ENCODE results near the gene TMEM116.
"Not testable (repeated sequence)": the region's sequence is repeated elsewhere in the genome, so short reads cannot be mapped to it uniquely, and the experiment has no call there.

The TMEM116 gene

DNA sequence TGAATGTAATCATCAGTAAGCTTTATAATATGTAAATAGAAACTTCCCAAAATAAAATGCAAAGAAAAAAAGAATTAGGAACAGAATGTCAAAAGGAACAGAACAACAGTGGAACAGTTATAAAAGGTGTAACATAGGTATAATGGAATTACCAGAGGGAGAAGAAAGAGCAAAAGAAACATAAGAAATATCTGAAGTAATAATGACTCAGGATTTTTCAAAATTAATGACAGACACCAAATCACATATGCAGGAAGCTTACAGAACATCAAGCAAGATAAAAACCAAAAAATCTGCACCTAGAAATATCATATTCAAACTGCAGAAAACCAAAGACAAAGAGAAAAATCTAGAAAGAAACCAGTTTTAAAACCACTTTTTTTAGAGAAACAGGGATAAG, 36.1 kb downstream of the TMEM116 start:
- DNase-seq: no peak

DNA sequence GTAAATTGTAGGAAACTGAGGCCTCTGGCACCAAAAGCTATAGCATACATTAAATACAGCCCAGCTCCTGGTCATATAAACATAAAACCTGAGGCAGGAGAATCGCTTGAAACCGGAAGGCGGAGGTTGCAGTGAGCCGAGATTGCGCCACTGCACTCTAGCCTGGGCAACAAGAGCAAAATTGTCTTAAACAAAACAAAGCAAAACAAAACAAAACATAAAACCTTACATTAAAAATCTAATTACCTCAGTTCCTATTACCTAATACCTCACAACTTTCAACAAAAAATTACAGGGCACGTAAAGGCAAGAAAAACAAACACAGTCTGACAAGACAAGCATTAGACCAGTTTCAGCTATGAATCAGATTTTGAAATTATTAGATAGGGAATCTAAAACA, 36.7 kb downstream of the TMEM116 start:
- no peaks in the 10 kb centered on the region for H3K27me3 ChIP-seq (ENCODE audit: insufficient read depth, low read depth, severe bottlenecking)
- H3K9me3 ChIP-seq (ENCODE audit: severe bottlenecking): no peaks in the 10 kb centered on the region
- DNase-seq: no peak
- TF ChIP-seq, protein P1, sequence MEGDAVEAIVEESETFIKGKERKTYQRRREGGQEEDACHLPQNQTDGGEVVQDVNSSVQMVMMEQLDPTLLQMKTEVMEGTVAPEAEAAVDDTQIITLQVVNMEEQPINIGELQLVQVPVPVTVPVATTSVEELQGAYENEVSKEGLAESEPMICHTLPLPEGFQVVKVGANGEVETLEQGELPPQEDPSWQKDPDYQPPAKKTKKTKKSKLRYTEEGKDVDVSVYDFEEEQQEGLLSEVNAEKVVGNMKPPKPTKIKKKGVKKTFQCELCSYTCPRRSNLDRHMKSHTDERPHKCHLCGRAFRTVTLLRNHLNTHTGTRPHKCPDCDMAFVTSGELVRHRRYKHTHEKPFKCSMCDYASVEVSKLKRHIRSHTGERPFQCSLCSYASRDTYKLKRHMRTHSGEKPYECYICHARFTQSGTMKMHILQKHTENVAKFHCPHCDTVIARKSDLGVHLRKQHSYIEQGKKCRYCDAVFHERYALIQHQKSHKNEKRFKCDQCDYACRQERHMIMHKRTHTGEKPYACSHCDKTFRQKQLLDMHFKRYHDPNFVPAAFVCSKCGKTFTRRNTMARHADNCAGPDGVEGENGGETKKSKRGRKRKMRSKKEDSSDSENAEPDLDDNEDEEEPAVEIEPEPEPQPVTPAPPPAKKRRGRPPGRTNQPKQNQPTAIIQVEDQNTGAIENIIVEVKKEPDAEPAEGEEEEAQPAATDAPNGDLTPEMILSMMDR (IDR thresholded peaks at IDR 0.05; ENCODE audit: low read depth, low read length): no peak
- no peak overlapping the region for H3K27ac ChIP-seq
- H3K36me3 ChIP-seq: no peaks in the 10 kb centered on the region
- no peak overlapping the region for H3K4me3 ChIP-seq (ENCODE audit: low read depth, low read length)

More for the DNA sequence above, 36.1 kb downstream of the TMEM116 start:
- no peak overlapping the region for H3K27ac ChIP-seq
- TF ChIP-seq, protein P1 (IDR thresholded peaks at IDR 0.05; ENCODE audit: low read depth, low read length): no peak
- H3K9me3 ChIP-seq (ENCODE audit: severe bottlenecking): no peaks in the 10 kb centered on the region
- no peaks in the 10 kb centered on the region for H3K36me3 ChIP-seq
- no peak overlapping the region for H3K4me3 ChIP-seq (ENCODE audit: low read depth, low read length)
- H3K27me3 ChIP-seq (ENCODE audit: insufficient read depth, low read depth, severe bottlenecking): no peaks in the 10 kb centered on the region

DNA sequence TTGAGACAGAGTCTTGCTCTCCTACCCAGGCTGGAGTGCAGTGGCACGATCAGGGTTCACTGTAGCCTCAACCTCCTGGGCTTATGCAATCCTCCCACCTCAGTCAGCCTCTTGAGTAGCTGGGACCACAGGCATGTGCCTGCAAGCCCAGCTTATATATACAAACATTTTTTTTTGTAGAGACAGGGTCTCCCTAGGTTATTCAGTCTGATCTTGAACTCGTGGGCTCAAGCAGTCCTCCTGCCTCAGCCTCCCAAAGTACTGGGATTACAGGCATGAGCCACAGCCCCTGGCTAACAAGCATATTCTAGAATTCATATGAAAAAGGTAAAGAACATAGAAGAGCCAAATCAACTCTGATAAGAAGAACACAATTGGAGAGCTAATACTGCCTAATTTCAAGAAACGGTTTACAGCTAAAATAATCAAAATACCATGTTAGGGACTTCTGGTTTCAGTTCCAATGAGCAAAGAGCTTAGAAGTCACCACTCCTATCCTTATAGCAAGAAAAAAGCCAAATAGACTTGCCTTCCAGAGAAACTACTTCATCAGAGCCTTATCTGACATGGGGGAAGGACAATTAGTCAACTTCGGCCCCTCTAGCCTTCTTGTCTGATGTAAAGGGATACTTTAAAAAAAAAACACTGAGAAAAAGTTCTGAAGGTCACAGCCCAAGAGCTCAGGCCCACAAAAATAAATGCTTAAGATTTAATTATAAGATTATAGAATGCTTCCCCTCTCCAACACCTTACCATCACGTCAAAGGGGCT, 37.6 kb downstream of the TMEM116 start:
- H3K27ac ChIP-seq: no peak overlapping the region
- TF ChIP-seq, protein P1 (IDR thresholded peaks at IDR 0.05; ENCODE audit: low read depth, low read length): no peak
- DNase-seq: no peak
- no peaks in the 10 kb centered on the region for H3K9me3 ChIP-seq (ENCODE audit: severe bottlenecking)
- no peaks in the 10 kb centered on the region for H3K27me3 ChIP-seq (ENCODE audit: insufficient read depth, low read depth, severe bottlenecking)
- no peaks in the 10 kb centered on the region for H3K36me3 ChIP-seq
- no peak overlapping the region for H3K4me3 ChIP-seq (ENCODE audit: low read depth, low read length)

DNA sequence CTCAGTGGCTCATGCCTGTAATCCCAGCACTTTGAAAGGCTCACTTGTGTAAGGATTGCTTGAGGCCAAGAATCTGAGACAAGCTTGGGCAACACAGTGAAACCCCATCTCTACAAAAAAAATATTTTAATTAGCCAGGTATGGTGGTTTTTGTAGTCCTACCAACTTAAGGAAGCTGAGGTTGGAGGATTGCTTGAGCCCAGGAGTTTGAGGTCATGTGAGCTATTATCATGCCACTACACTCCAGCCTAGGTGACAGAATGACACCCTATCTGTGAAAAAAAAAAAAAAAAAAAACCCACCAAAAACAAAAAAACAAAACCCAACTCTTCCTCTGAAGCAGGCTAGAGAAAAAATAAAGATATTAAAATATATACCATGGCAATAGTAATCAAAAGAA, 41.2 kb downstream of the TMEM116 start:
- Histone ChIP-seq H3K4me3 (ENCODE audit: low read depth, low read length) (no peak overlapping the region), H3K27me3 (ENCODE audit: insufficient read depth, low read depth, severe bottlenecking) (no peaks in the 10 kb centered on the region), H3K9me3 (ENCODE audit: severe bottlenecking) (no peaks in the 10 kb centered on the region), H3K27ac (no peak overlapping the region), H3K36me3 (no peaks in the 10 kb centered on the region)
- TF ChIP-seq, protein P1 (IDR thresholded peaks at IDR 0.05; ENCODE audit: low read depth, low read length): no peak
- DNase-seq: no peak

DNA sequence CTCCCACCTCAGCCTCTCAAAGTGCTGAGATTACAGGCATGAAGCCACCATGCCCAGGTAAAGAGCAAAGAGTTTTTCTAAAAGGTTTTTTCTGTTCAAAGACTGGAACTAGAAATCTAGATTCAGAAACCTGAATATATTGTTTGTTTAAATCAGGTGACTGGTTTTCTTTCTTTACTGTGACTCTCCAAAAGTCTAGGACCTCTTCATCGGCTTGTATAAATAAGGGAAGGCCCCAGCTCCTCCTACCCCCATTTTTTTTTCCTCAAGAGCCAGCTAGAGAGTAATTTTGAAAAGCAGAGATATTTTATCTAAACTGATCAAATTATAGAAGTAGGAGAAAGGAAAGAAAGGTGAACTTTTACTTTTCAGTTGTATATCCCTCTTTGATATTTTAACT, 48.0 kb downstream of the TMEM116 start:
- Histone ChIP-seq H3K27ac (no peak overlapping the region), H3K9me3 (ENCODE audit: severe bottlenecking) (no peaks in the 10 kb centered on the region), H3K27me3 (ENCODE audit: insufficient read depth, low read depth, severe bottlenecking) (no peaks in the 10 kb centered on the region), H3K4me3 (ENCODE audit: low read depth, low read length) (no peak overlapping the region), H3K36me3 (no peaks in the 10 kb centered on the region)
- TF ChIP-seq, protein P1 (IDR thresholded peaks at IDR 0.05; ENCODE audit: low read depth, low read length): no peak
- DNase-seq: no peak

DNA sequence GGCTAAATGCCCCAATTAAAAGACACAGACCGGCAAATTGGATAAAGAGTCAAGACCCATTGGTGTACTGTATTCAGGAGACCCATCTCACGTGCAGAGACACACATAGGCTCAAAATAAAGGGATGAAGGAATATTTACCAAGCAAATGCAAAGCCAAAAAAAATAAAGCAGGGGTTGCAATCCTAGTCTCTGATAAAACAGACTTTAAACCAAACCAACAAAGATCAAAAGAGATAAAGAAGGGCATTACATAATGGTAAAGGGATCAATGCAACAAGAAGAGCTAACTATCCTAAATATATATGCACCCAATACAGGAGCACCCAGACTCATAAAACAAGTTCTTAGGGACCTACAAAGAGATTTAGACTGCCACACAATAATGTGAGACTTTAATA, 53.4 kb downstream of the TMEM116 start:
- H3K9me3 ChIP-seq (ENCODE audit: severe bottlenecking); H3K4me3 ChIP-seq (ENCODE audit: low read depth, low read length); H3K27ac ChIP-seq; DNase-seq; H3K27me3 ChIP-seq (ENCODE audit: insufficient read depth, low read depth, severe bottlenecking); H3K36me3 ChIP-seq: not testable (repeated sequence)

DNA sequence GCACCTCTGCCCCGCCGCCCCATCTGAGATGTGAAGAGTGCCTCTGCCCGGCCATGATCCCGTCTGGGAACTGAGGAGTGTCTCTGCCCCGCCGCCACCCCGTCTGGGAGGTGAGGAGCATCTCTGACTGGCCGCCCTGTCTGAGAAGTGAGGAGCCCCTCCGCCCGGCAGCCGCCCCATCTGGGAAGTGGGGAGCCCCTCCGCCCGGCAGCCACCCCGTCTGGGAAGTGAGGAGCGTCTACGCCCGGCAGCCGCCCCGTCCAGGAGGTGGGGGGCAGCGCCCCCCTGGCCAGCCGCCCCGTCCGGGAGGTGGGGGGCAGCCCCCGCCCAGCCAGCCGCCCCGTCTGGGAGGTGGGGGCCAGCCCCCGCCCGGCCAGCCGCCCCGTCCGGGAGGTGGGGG, 55.7 kb downstream of the TMEM116 start:
- not testable (repeated sequence) for H3K4me3 ChIP-seq (ENCODE audit: low read depth, low read length); DNase-seq

More for the DNA sequence above, 55.7 kb downstream of the TMEM116 start:
- H3K36me3 ChIP-seq; H3K9me3 ChIP-seq (ENCODE audit: severe bottlenecking); H3K27me3 ChIP-seq (ENCODE audit: insufficient read depth, low read depth, severe bottlenecking); H3K27ac ChIP-seq: not testable (repeated sequence)

Data from WERI-Rb-1 (cell line).